ENCODE measurements around the gene PICALM. TPM values are rescaled to one million over a fixed set of nuclear protein-coding genes. Genes with fewer than 3 reads are reported as not detected.
"Not testable (repeated sequence)": the region's sequence is repeated elsewhere in the genome, so short reads cannot be mapped to it uniquely, and the experiment has no call there.

Gene PICALM
- total RNA-seq, 4 donors from 2014 or later: 148 to 244 (median 221) TPM

DNA sequence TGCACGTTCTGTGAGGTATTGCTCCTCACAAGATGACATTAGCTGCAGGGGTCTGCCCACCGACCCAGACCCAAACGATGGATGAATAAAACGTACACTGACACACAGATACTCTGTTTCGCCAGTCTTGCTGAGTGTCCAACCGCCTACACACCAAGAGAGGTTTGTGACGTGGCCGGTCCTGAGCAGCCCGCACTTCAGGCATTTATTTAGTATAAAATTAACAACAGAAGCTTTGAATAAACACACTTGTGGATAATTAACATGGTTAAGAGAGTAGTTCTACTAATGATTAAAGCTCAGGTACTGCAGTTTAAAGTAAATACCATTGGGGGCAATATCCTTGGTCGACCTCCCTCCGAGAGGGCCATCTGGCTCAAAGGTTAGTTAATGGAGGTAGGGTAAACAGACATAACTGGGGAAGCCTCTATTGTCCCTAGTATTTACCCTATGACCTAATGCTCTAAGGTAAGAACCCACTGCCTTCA, 138.0 kb downstream of the PICALM start:
- 78 to 90% methylated on average over 9 to 11 of the region's 11 CpGs for WGBS, 2 donors (ENCODE audit: low coverage in 1 of 2)
- DNase-seq: no peak

DNA sequence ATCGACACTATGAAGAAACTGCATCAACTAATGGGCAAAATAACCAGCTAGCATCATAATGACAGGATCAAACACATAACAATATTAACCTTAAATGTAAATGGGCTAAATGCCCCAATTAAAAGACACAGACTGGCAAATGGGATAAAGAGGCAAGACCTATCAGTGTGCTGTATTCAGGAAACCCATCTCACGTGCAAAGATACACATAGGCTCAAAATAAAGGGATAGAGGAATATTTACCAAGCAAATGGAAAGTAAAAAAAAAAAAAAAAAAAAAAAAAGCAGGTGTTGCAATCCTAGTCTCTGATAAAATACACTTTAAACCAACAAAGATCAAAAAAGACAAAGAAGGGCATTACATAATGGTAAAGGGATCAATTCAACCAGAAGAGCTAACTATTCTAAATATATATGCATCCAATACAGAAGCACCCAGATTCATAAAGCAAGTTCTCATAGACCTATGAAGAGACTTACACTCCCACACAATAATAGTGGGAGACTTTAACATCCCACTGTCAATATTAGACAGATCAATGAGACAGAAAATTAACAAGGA, 142.2 kb downstream of the PICALM start:
- intact Hi-C loops (cut with DNase I; ENCODE audit: low total_unique reads); H3K9me3 ChIP-seq; H3K4me3 ChIP-seq; H3K36me3 ChIP-seq; H3K4me1 ChIP-seq; H3K27ac ChIP-seq; DNase-seq; H3K27me3 ChIP-seq: not testable (repeated sequence)
- 58 to 80% methylated on average over 1 to 2 of the region's 2 CpGs for WGBS, 2 donors (ENCODE audit: low coverage in 1 of 2)
- in situ Hi-C loops (cut with MboI; ENCODE audit: low pct_ligation_motif_present in 1 of 4, low pct_unique_long_range_greater_than_20kb in 1 of 4, low sequenced_read_pairs in 3 of 4): loop anchor here in 1 of 4 donors (25.0 kb wide), 1 partner anchor 286 kb away; no protein-coding TSS in a partner anchor

More for the DNA sequence above, 138.0 kb downstream of the PICALM start:
- in situ Hi-C loops (cut with MboI; ENCODE audit: low pct_ligation_motif_present in 1 of 4, low pct_unique_long_range_greater_than_20kb in 1 of 4, low sequenced_read_pairs in 3 of 4): loop anchor here in 3 of 4 donors (10.0 to 25.0 kb wide), 2 partner anchors 281 to 284 kb away; no protein-coding TSS in a partner anchor
- no peaks in the 10 kb centered on the region for H3K36me3 ChIP-seq
- intact Hi-C loops (cut with DNase I; ENCODE audit: low total_unique reads): no loop called here
- TF ChIP-seq EP300 (IDR thresholded peaks at IDR 0.05; ENCODE audit: low read depth): no peak
- TF ChIP-seq, protein P1, sequence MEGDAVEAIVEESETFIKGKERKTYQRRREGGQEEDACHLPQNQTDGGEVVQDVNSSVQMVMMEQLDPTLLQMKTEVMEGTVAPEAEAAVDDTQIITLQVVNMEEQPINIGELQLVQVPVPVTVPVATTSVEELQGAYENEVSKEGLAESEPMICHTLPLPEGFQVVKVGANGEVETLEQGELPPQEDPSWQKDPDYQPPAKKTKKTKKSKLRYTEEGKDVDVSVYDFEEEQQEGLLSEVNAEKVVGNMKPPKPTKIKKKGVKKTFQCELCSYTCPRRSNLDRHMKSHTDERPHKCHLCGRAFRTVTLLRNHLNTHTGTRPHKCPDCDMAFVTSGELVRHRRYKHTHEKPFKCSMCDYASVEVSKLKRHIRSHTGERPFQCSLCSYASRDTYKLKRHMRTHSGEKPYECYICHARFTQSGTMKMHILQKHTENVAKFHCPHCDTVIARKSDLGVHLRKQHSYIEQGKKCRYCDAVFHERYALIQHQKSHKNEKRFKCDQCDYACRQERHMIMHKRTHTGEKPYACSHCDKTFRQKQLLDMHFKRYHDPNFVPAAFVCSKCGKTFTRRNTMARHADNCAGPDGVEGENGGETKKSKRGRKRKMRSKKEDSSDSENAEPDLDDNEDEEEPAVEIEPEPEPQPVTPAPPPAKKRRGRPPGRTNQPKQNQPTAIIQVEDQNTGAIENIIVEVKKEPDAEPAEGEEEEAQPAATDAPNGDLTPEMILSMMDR (IDR thresholded peaks at IDR 0.05): no peak
- no peak for TF ChIP-seq POLR2AphosphoS5 (IDR thresholded peaks at IDR 0.05)
- no peak for TF ChIP-seq POLR2A (IDR thresholded peaks at IDR 0.05)
- no peak overlapping the region for H3K4me3 ChIP-seq
- H3K27ac ChIP-seq: no peak overlapping the region
- peaks cover 0 to 3% of the 10 kb centered on the region in 2 donors for H3K9me3 ChIP-seq
- H3K27me3 ChIP-seq: no peaks in the 10 kb centered on the region
- H3K4me1 ChIP-seq: no peaks in the 10 kb centered on the region

DNA sequence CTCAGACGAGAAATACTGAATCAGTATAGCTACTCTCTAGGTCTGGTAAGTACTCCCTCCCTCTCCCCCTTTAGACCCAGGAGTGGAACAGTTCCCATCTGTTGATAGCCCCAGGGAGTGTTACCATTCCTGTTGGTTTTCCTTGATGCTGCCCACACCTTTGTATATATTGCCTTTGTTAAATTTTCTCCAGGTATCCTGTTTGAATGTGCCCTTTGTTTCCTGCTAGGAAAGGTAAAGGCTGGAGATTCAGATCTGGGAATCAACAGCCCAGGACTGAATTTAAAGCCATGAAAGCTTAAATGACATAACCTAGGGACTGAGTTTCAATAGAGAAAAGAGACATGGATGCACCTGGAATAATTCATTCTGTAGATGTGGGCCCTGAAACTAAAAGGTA, 145.4 kb downstream of the PICALM start:
- no peak for DNase-seq
- no peaks in the 10 kb centered on the region for H3K36me3 ChIP-seq
- TF ChIP-seq, protein P1 (IDR thresholded peaks at IDR 0.05): no peak
- TF ChIP-seq POLR2A (IDR thresholded peaks at IDR 0.05) (no peak), EP300 (IDR thresholded peaks at IDR 0.05; ENCODE audit: low read depth) (no peak), POLR2AphosphoS5 (IDR thresholded peaks at IDR 0.05) (no peak)
- WGBS, 2 donors (ENCODE audit: low coverage in 1 of 2): 68 to 71% methylated on average over 1 of the region's 1 CpG
- peak overlapping the region in 2 of 4 donors; percentile 40 to 46 for H3K27ac ChIP-seq
- in situ Hi-C loops (cut with MboI; ENCODE audit: low pct_ligation_motif_present in 1 of 4, low pct_unique_long_range_greater_than_20kb in 1 of 4, low sequenced_read_pairs in 3 of 4) (no loop called here), intact Hi-C loops (cut with DNase I; ENCODE audit: low total_unique reads) (no loop called here)
- H3K27me3 ChIP-seq: no peaks in the 10 kb centered on the region
- no peak overlapping the region for H3K4me3 ChIP-seq
- peaks cover 0 to 7% (median 0%) of the 10 kb centered on the region in 4 donors for H3K4me1 ChIP-seq
- no peaks in the 10 kb centered on the region for H3K9me3 ChIP-seq

GRCh38 chr11:85922367-85922766, 146.5 kb downstream of the PICALM start:
- Histone ChIP-seq H3K4me1 (peaks cover 0 to 7% (median 0%) of the 10 kb centered on the region in 4 donors), H3K27ac (no peak overlapping the region), H3K4me3 (no peak overlapping the region), H3K36me3 (no peaks in the 10 kb centered on the region), H3K9me3 (no peaks in the 10 kb centered on the region), H3K27me3 (no peaks in the 10 kb centered on the region)
- no peak for TF ChIP-seq POLR2AphosphoS5 (IDR thresholded peaks at IDR 0.05)
- no peak for TF ChIP-seq EP300 (IDR thresholded peaks at IDR 0.05; ENCODE audit: low read depth)
- TF ChIP-seq POLR2A (IDR thresholded peaks at IDR 0.05): no peak
- TF ChIP-seq, protein P1 (IDR thresholded peaks at IDR 0.05): no peak
- in situ Hi-C loops (cut with MboI; ENCODE audit: low pct_ligation_motif_present in 1 of 4, low pct_unique_long_range_greater_than_20kb in 1 of 4, low sequenced_read_pairs in 3 of 4): no loop called here
- WGBS, 2 donors (ENCODE audit: low coverage in 1 of 2): 65% methylated on average over 1 of the region's 1 CpG; no CpG with 5 or more reads in 1 of the 2 donors
- DNase-seq: no peak
- intact Hi-C loops (cut with DNase I; ENCODE audit: low total_unique reads): no loop called here
